Stimulated activated CD8-positive, alpha-beta memory T cell treated with anti-CD3 and anti-CD28 coated beads, Interleukin-12 subunit alpha, Interleukin-12 subunit beta, amount 100 ng/mL, for 1 hour (primary cell): ENCODE measurements around the gene ASB7.

Source experiments
- DNase-seq: peaks from one replicate; pipeline ENCODE4 v3.0.0-alpha.2; 2020; ENCODE audit warnings: low read depth

The ASB7 gene

GRCh38 chr15:100686021-100686724, 83.8 kb downstream of the ASB7 start:
- no peak for DNase-seq

GRCh38 chr15:100686725-100687473, 84.5 kb downstream of the ASB7 start:
- DNase-seq, result no peak

GRCh38 chr15:100687582-100688141, 85.3 kb downstream of the ASB7 start:
- no peak for DNase-seq

- no peak for DNase-seq
These were observed 86.2 kb downstream of the ASB7 start for GRCh38 chr15:100688549-100689120.

GRCh38 chr15:100689131-100689899, 86.9 kb downstream of the ASB7 start:
- DNase-seq, result no peak

- no peak for DNase-seq
These were observed 87.8 kb downstream of the ASB7 start for GRCh38 chr15:100690032-100690794.

- no peak for DNase-seq
These were observed 88.4 kb downstream of the ASB7 start for GRCh38 chr15:100690795-100691158.

- DNase-seq, result no peak
These were observed 88.9 kb downstream of the ASB7 start for GRCh38 chr15:100691321-100691720.

GRCh38 chr15:100692246-100692645, 89.9 kb downstream of the ASB7 start:
- no peak for DNase-seq

- DNase-seq, result no peak
These were observed 90.3 kb downstream of the ASB7 start for GRCh38 chr15:100692671-100693070.

- DNase-seq, result no peak
These were observed 91.1 kb downstream of the ASB7 start for GRCh38 chr15:100693451-100693850.

GRCh38 chr15:100694381-100695021, 92.1 kb downstream of the ASB7 start:
- no peak for DNase-seq

GRCh38 chr15:100695048-100695447, 92.7 kb downstream of the ASB7 start:
- no peak for DNase-seq

- no peak for DNase-seq
These were observed 94.1 kb downstream of the ASB7 start for GRCh38 chr15:100696452-100696851.
